NCI-H748 treated with DMSO at 0.1 percent for 48 hours (cell line): Measurements from ENCODE around the gene TTC16.

ENCODE experiments used
- DNase-seq: peaks from one replicate; lab custom pipeline; 2025; lab: John Stamatoyannopoulos, UW

Gene TTC16

GRCh38 chr9:127722055-127722745 lies 6.3 kb downstream of the TTC16 start:
- no peak for DNase-seq

GRCh38 chr9:127723013-127723412 lies 7.1 kb downstream of the TTC16 start:
- no peak for DNase-seq

GRCh38 chr9:127723444-127723843 lies 7.6 kb downstream of the TTC16 start:
- DNase-seq = no peak

GRCh38 chr9:127724012-127724411 lies 8.1 kb downstream of the TTC16 start:
- no peak for DNase-seq

GRCh38 chr9:127726871-127727270 lies 11.0 kb downstream of the TTC16 start:
- no peak for DNase-seq

- no peak for DNase-seq
Measured at GRCh38 chr9:127728808-127729207, 12.9 kb downstream of the TTC16 start.

GRCh38 chr9:127729522-127730256 lies 13.8 kb downstream of the TTC16 start:
- no peak for DNase-seq

GRCh38 chr9:127730262-127730661 lies 14.4 kb downstream of the TTC16 start:
- DNase-seq = no peak

- no peak for DNase-seq
Measured at GRCh38 chr9:127730799-127731410, 15.0 kb downstream of the TTC16 start.

- no peak for DNase-seq
Measured at GRCh38 chr9:127731938-127732337, 16.1 kb downstream of the TTC16 start.

- DNase-seq = no peak
Measured at GRCh38 chr9:127732444-127732843, 16.6 kb downstream of the TTC16 start.

- no peak for DNase-seq
Measured at GRCh38 chr9:127733614-127734013, 17.7 kb downstream of the TTC16 start.

- no peak for DNase-seq
Measured at GRCh38 chr9:127734247-127734746, 18.4 kb downstream of the TTC16 start.

- DNase-seq = peak; percentile 93
Measured at GRCh38 chr9:127734747-127735529, 19.1 kb downstream of the TTC16 start, which contains the start of gene TOR2A. Gene TOR2A (minus strand): TSS chr9:127735294. CDS start chr9:127735270, 24 bp downstream.

- DNase-seq = no peak
Measured at GRCh38 chr9:127735530-127736185, 19.8 kb downstream of the TTC16 start.

- DNase-seq = no peak
Measured at GRCh38 chr9:127738666-127739065, 22.8 kb downstream of the TTC16 start.

- DNase-seq = no peak
Measured at GRCh38 chr9:127739614-127740330, 23.9 kb downstream of the TTC16 start.

- no peak for DNase-seq
Measured at GRCh38 chr9:127741831-127742434, 26.1 kb downstream of the TTC16 start.

- DNase-seq = peak; percentile 75
Measured at GRCh38 chr9:127742435-127743088, 26.7 kb downstream of the TTC16 start.
